WTC11 (cell line): ENCODE data around the gene PCBP1. TPM values are rescaled to one million over a fixed set of nuclear protein-coding genes. Genes with fewer than 3 reads are reported as not detected.

Experiments used
- ATF1 ChIP-seq: sonication (generic); formaldehyde crosslinking; IDR thresholded peaks from 2 replicates; pipeline ENCODE4 v1.8.1; 2023; ENCODE audit warnings: mild to moderate bottlenecking, moderate library complexity, missing genetic modification reagents
- ATF3 ChIP-seq: sonication (generic); formaldehyde crosslinking; conservative IDR thresholded peaks from 2 replicates; pipeline ENCODE4 v1.8.1; 2022; ENCODE audit warnings: mild to moderate bottlenecking, missing genetic modification reagents
- CREM ChIP-seq: sonication (generic); formaldehyde crosslinking; IDR thresholded peaks from 2 replicates; pipeline ENCODE4 v1.8.1; 2022; ENCODE audit warnings: mild to moderate bottlenecking, missing genetic modification reagents, moderate library complexity
- E2F1 ChIP-seq: sonication (generic); formaldehyde crosslinking; IDR thresholded peaks from 2 replicates; pipeline ENCODE4 v1.8.0; 2022; ENCODE audit warnings: mild to moderate bottlenecking, missing genetic modification reagents
- FOXJ3 ChIP-seq: sonication (generic); formaldehyde crosslinking; IDR thresholded peaks from 2 replicates; pipeline ENCODE4 v1.9.0; 2021; ENCODE audit warnings: missing genetic modification reagents, mild to moderate bottlenecking, borderline replicate concordance
- FOXK1 ChIP-seq: sonication (generic); formaldehyde crosslinking; IDR thresholded peaks from 2 replicates; pipeline ENCODE4 v1.8.0; 2022; ENCODE audit warnings: mild to moderate bottlenecking, moderate library complexity, missing genetic modification reagents
- HMGA2 ChIP-seq: fragments of 250-450 bp; sonication (Bioruptor Pico); IDR thresholded peaks from 2 replicates; pipeline ENCODE4 v1.4.0; 2021; ENCODE audit warnings: mild to moderate bottlenecking, moderate library complexity
- JAZF1 ChIP-seq: fragments of 250-450 bp; sonication (Bioruptor Pico); IDR thresholded peaks from 2 replicates; pipeline ENCODE4 v1.9.0; 2021; ENCODE audit warnings: moderate library complexity, mild to moderate bottlenecking, inconsistent platforms
- MYBL2 ChIP-seq: sonication (generic); formaldehyde crosslinking; IDR thresholded peaks from 2 replicates; pipeline ENCODE4 v1.8.1; 2023; ENCODE audit warnings: mild to moderate bottlenecking, moderate library complexity, missing genetic modification reagents
- NFATC4 ChIP-seq: fragments of 250-450 bp; sonication (Bioruptor Pico); IDR thresholded peaks from 2 replicates; pipeline ENCODE4 v1.9.0; 2021; ENCODE audit warnings: mild to moderate bottlenecking
- NR1H2 ChIP-seq: sonication (generic); formaldehyde crosslinking; IDR thresholded peaks from 2 replicates; pipeline ENCODE4 v1.9.0; 2021; ENCODE audit warnings: mild to moderate bottlenecking, moderate library complexity, missing genetic modification reagents
- OVOL2 ChIP-seq: fragments of 250-450 bp; sonication (Bioruptor Pico); IDR thresholded peaks from 2 replicates; pipeline ENCODE4 v1.9.0; 2021; ENCODE audit warnings: mild to moderate bottlenecking, borderline replicate concordance
- SMAD4 ChIP-seq: sonication (generic); formaldehyde crosslinking; IDR thresholded peaks from 2 replicates; pipeline ENCODE4 v1.8.0; 2022; ENCODE audit warnings: mild to moderate bottlenecking, missing genetic modification reagents
- TEAD4 ChIP-seq: sonication (generic); formaldehyde crosslinking; IDR thresholded peaks from 2 replicates; pipeline ENCODE4 v1.8.0; 2022; ENCODE audit warnings: mild to moderate bottlenecking, missing genetic modification reagents
- ZBTB21 ChIP-seq: sonication (generic); formaldehyde crosslinking; IDR thresholded peaks from 2 replicates; pipeline ENCODE4 v1.8.1; 2023; ENCODE audit warnings: mild to moderate bottlenecking, missing genetic modification reagents, borderline replicate concordance
- ZNF219 ChIP-seq: sonication (generic); formaldehyde crosslinking; IDR thresholded peaks from 2 replicates; pipeline ENCODE4 v1.8.0; 2023; ENCODE audit warnings: missing genetic modification reagents, mild to moderate bottlenecking, borderline replicate concordance
- ZNF263 ChIP-seq: sonication (generic); formaldehyde crosslinking; IDR thresholded peaks from 2 replicates; pipeline ENCODE4 v1.8.1; 2022; ENCODE audit warnings: low read depth, mild to moderate bottlenecking, moderate library complexity, missing genetic modification reagents
- ZNF396 ChIP-seq: fragments of 250-450 bp; sonication (Bioruptor Pico); IDR thresholded peaks from 2 replicates; pipeline ENCODE4 v1.8.0; 2021; ENCODE audit warnings: mild to moderate bottlenecking, moderate library complexity, borderline replicate concordance
- ZNF416 ChIP-seq: fragments of 250-450 bp; sonication (Bioruptor Pico); IDR thresholded peaks from 2 replicates; pipeline ENCODE4 v1.9.0; 2021; ENCODE audit warnings: mild to moderate bottlenecking, inconsistent platforms
- ZNF423 ChIP-seq: fragments of 250-450 bp; sonication (Bioruptor Pico); IDR thresholded peaks from 2 replicates; pipeline ENCODE4 v2.1.2; 2022; ENCODE audit warnings: mild to moderate bottlenecking, moderate library complexity
- total RNA-seq: library from RNA; stranded (reverse); gene quantifications from 3 replicates; pipeline ENCODE4 v1.2.3, GENCODE V29; 2021
- TF ChIP-seq, protein P1 (sequence below): fragments of 250-450 bp; sonication (Bioruptor Pico); IDR thresholded peaks from 2 replicates; pipeline ENCODE4 v1.9.0; 2021; ENCODE audit warnings: mild to moderate bottlenecking
- TF ChIP-seq, protein P2 (sequence below): fragments of 200-600 bp; IDR thresholded peaks from 2 replicates; pipeline ENCODE4 v1.8.0; 2022; ENCODE audit warnings: antibody characterized with exemption
- TF ChIP-seq, protein P3 (sequence below): sonication (generic); formaldehyde crosslinking; IDR thresholded peaks from 2 replicates; pipeline ENCODE4 v1.8.0; 2023; ENCODE audit warnings: mild to moderate bottlenecking, missing genetic modification reagents
- TF ChIP-seq, protein P4 (sequence below): sonication (generic); formaldehyde crosslinking; IDR thresholded peaks from 2 replicates; pipeline ENCODE4 v1.8.1; 2022; ENCODE audit warnings: mild to moderate bottlenecking, moderate library complexity, missing genetic modification reagents
- TF ChIP-seq, protein P5 (sequence below): fragments of 250-450 bp; sonication (Bioruptor Pico); IDR thresholded peaks from 2 replicates; pipeline ENCODE4 v2.1.2; 2022; ENCODE audit warnings: mild to moderate bottlenecking, moderate library complexity
- TF ChIP-seq, protein P6 (sequence below): sonication (generic); formaldehyde crosslinking; IDR thresholded peaks from 2 replicates; pipeline ENCODE4 v1.8.1; 2022; ENCODE audit warnings: missing genetic modification reagents, borderline replicate concordance
- TF ChIP-seq, protein P7 (sequence below): sonication (generic); formaldehyde crosslinking; IDR thresholded peaks from 2 replicates; pipeline ENCODE4 v1.8.0; 2023; ENCODE audit warnings: missing genetic modification reagents

The PCBP1 gene
- total RNA-seq, 1 experiment from 2014 or later: 489 TPM

- TF ChIP-seq, protein P1, sequence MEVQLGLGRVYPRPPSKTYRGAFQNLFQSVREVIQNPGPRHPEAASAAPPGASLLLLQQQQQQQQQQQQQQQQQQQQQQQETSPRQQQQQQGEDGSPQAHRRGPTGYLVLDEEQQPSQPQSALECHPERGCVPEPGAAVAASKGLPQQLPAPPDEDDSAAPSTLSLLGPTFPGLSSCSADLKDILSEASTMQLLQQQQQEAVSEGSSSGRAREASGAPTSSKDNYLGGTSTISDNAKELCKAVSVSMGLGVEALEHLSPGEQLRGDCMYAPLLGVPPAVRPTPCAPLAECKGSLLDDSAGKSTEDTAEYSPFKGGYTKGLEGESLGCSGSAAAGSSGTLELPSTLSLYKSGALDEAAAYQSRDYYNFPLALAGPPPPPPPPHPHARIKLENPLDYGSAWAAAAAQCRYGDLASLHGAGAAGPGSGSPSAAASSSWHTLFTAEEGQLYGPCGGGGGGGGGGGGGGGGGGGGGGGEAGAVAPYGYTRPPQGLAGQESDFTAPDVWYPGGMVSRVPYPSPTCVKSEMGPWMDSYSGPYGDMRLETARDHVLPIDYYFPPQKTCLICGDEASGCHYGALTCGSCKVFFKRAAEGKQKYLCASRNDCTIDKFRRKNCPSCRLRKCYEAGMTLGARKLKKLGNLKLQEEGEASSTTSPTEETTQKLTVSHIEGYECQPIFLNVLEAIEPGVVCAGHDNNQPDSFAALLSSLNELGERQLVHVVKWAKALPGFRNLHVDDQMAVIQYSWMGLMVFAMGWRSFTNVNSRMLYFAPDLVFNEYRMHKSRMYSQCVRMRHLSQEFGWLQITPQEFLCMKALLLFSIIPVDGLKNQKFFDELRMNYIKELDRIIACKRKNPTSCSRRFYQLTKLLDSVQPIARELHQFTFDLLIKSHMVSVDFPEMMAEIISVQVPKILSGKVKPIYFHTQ (CRISPR knock-in tag): 0 out of 2 replicates have a peak, but pooled peaks have one; percentile 28
- no peak for TF ChIP-seq E2F1 (CRISPR knock-in tag)
- TF ChIP-seq ZNF423 (CRISPR knock-in tag): no peak
- no peak for TF ChIP-seq ZBTB21 (CRISPR knock-in tag)
- 0 out of 2 replicates have a peak, but pooled peaks have one; percentile 13 for TF ChIP-seq CREM (CRISPR knock-in tag)
- TF ChIP-seq, protein P2, sequence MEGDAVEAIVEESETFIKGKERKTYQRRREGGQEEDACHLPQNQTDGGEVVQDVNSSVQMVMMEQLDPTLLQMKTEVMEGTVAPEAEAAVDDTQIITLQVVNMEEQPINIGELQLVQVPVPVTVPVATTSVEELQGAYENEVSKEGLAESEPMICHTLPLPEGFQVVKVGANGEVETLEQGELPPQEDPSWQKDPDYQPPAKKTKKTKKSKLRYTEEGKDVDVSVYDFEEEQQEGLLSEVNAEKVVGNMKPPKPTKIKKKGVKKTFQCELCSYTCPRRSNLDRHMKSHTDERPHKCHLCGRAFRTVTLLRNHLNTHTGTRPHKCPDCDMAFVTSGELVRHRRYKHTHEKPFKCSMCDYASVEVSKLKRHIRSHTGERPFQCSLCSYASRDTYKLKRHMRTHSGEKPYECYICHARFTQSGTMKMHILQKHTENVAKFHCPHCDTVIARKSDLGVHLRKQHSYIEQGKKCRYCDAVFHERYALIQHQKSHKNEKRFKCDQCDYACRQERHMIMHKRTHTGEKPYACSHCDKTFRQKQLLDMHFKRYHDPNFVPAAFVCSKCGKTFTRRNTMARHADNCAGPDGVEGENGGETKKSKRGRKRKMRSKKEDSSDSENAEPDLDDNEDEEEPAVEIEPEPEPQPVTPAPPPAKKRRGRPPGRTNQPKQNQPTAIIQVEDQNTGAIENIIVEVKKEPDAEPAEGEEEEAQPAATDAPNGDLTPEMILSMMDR: no peak
- no peak for TF ChIP-seq ATF3
- TF ChIP-seq FOXK1: no peak
- TF ChIP-seq FOXJ3 (CRISPR knock-in tag): no peak
- TF ChIP-seq ZNF396: no peak
- no peak for TF ChIP-seq ZNF219 (CRISPR knock-in tag)
- no peak for TF ChIP-seq OVOL2
- 0 out of 2 replicates have a peak, but pooled peaks have one; percentile 38 for TF ChIP-seq MYBL2 (CRISPR knock-in tag)
- no peak for TF ChIP-seq JAZF1 (CRISPR knock-in tag)
- no peak for TF ChIP-seq ATF1 (CRISPR knock-in tag)
- TF ChIP-seq, protein P3, sequence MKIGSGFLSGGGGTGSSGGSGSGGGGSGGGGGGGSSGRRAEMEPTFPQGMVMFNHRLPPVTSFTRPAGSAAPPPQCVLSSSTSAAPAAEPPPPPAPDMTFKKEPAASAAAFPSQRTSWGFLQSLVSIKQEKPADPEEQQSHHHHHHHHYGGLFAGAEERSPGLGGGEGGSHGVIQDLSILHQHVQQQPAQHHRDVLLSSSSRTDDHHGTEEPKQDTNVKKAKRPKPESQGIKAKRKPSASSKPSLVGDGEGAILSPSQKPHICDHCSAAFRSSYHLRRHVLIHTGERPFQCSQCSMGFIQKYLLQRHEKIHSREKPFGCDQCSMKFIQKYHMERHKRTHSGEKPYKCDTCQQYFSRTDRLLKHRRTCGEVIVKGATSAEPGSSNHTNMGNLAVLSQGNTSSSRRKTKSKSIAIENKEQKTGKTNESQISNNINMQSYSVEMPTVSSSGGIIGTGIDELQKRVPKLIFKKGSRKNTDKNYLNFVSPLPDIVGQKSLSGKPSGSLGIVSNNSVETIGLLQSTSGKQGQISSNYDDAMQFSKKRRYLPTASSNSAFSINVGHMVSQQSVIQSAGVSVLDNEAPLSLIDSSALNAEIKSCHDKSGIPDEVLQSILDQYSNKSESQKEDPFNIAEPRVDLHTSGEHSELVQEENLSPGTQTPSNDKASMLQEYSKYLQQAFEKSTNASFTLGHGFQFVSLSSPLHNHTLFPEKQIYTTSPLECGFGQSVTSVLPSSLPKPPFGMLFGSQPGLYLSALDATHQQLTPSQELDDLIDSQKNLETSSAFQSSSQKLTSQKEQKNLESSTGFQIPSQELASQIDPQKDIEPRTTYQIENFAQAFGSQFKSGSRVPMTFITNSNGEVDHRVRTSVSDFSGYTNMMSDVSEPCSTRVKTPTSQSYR (CRISPR knock-in tag): no peak
- no peak for TF ChIP-seq HMGA2 (CRISPR knock-in tag)
- no peak for TF ChIP-seq TEAD4 (CRISPR knock-in tag)
- TF ChIP-seq ZNF263 (CRISPR knock-in tag): no peak
- TF ChIP-seq, protein P4, sequence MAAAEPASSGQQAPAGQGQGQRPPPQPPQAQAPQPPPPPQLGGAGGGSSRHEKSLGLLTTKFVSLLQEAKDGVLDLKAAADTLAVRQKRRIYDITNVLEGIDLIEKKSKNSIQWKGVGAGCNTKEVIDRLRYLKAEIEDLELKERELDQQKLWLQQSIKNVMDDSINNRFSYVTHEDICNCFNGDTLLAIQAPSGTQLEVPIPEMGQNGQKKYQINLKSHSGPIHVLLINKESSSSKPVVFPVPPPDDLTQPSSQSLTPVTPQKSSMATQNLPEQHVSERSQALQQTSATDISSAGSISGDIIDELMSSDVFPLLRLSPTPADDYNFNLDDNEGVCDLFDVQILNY (CRISPR knock-in tag): no peak
- TF ChIP-seq, protein P5, sequence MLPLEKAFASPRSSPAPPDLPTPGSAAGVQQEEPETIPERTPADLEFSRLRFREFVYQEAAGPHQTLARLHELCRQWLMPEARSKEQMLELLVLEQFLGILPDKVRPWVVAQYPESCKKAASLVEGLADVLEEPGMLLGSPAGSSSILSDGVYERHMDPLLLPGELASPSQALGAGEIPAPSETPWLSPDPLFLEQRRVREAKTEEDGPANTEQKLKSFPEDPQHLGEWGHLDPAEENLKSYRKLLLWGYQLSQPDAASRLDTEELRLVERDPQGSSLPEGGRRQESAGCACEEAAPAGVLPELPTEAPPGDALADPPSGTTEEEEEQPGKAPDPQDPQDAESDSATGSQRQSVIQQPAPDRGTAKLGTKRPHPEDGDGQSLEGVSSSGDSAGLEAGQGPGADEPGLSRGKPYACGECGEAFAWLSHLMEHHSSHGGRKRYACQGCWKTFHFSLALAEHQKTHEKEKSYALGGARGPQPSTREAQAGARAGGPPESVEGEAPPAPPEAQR (CRISPR knock-in tag): no peak
- TF ChIP-seq, protein P6, sequence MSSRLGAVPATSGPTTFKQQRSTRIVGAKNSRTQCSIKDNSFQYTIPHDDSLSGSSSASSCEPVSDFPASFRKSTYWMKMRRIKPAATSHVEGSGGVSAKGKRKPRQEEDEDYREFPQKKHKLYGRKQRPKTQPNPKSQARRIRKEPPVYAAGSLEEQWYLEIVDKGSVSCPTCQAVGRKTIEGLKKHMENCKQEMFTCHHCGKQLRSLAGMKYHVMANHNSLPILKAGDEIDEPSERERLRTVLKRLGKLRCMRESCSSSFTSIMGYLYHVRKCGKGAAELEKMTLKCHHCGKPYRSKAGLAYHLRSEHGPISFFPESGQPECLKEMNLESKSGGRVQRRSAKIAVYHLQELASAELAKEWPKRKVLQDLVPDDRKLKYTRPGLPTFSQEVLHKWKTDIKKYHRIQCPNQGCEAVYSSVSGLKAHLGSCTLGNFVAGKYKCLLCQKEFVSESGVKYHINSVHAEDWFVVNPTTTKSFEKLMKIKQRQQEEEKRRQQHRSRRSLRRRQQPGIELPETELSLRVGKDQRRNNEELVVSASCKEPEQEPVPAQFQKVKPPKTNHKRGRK: no peak
- no peak for TF ChIP-seq SMAD4 (CRISPR knock-in tag)
- TF ChIP-seq NR1H2: no peak
- TF ChIP-seq, protein P7, sequence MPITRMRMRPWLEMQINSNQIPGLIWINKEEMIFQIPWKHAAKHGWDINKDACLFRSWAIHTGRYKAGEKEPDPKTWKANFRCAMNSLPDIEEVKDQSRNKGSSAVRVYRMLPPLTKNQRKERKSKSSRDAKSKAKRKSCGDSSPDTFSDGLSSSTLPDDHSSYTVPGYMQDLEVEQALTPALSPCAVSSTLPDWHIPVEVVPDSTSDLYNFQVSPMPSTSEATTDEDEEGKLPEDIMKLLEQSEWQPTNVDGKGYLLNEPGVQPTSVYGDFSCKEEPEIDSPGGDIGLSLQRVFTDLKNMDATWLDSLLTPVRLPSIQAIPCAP (CRISPR knock-in tag): peak; percentile 35; the same call in 1 of the 2 replicates
- TF ChIP-seq ZNF416 (CRISPR knock-in tag): peak; percentile 77; the same call in 1 of the 2 replicates
- TF ChIP-seq NFATC4 (CRISPR knock-in tag): peak; percentile 12; the same call in 1 of the 2 replicates
These were observed 37.8 kb downstream of the PCBP1 start (continued) for GRCh38 chr2:70124983-70125480.
